ENCODE data around the gene KRTAP10-4.

DNA sequence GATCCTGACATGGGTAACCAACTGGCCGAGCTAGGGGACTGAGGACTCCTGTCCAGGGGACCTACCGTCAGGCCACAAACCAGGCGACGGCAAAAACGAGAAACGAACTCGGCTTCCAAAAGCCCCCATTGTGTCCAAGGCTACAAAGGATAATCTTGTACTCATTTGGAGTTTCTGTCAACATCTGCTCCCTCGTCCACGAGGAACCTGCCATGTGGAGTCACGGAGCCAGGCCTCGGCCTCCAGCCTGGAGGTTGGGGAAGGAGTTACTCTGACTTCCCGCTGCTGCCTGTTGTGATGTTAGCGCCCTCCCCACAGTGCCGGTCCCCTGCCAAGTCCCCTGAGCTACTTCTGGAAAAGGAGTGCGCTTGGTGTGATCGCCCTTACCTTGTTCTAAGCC is 40.8 kb upstream of the KRTAP10-4 start:
- TF ChIP-seq, protein P1, sequence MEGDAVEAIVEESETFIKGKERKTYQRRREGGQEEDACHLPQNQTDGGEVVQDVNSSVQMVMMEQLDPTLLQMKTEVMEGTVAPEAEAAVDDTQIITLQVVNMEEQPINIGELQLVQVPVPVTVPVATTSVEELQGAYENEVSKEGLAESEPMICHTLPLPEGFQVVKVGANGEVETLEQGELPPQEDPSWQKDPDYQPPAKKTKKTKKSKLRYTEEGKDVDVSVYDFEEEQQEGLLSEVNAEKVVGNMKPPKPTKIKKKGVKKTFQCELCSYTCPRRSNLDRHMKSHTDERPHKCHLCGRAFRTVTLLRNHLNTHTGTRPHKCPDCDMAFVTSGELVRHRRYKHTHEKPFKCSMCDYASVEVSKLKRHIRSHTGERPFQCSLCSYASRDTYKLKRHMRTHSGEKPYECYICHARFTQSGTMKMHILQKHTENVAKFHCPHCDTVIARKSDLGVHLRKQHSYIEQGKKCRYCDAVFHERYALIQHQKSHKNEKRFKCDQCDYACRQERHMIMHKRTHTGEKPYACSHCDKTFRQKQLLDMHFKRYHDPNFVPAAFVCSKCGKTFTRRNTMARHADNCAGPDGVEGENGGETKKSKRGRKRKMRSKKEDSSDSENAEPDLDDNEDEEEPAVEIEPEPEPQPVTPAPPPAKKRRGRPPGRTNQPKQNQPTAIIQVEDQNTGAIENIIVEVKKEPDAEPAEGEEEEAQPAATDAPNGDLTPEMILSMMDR (IDR thresholded peaks at IDR 0.05 in 2 of 3, conservative IDR thresholded peaks at IDR 0.05 in 1 of 3; ENCODE audit: borderline replicate concordance in 1 of 3, insufficient read depth in 1 of 3, low read depth in 2 of 3, low read length in 2 of 3): no peak
- no peak for TF ChIP-seq EZH2phosphoT487 (IDR thresholded peaks at IDR 0.05; ENCODE audit: borderline replicate concordance)
- TF ChIP-seq POLR2A (IDR thresholded peaks at IDR 0.05; ENCODE audit: borderline replicate concordance, extremely low read depth, insufficient read depth, insufficient read length): no peak
- no peak for TF ChIP-seq EZH2 (IDR thresholded peaks at IDR 0.05)
- TF ChIP-seq TCF7L2 (IDR thresholded peaks at IDR 0.05; ENCODE audit: borderline replicate concordance, extremely low read depth, insufficient read depth, insufficient read length): no peak
- TF ChIP-seq POLR2AphosphoS5 (IDR thresholded peaks at IDR 0.05; ENCODE audit: low read depth, low read length): no peak
- no peak for TF ChIP-seq SIN3A (IDR thresholded peaks at IDR 0.05; ENCODE audit: low read depth)
- TF ChIP-seq, protein P2, sequence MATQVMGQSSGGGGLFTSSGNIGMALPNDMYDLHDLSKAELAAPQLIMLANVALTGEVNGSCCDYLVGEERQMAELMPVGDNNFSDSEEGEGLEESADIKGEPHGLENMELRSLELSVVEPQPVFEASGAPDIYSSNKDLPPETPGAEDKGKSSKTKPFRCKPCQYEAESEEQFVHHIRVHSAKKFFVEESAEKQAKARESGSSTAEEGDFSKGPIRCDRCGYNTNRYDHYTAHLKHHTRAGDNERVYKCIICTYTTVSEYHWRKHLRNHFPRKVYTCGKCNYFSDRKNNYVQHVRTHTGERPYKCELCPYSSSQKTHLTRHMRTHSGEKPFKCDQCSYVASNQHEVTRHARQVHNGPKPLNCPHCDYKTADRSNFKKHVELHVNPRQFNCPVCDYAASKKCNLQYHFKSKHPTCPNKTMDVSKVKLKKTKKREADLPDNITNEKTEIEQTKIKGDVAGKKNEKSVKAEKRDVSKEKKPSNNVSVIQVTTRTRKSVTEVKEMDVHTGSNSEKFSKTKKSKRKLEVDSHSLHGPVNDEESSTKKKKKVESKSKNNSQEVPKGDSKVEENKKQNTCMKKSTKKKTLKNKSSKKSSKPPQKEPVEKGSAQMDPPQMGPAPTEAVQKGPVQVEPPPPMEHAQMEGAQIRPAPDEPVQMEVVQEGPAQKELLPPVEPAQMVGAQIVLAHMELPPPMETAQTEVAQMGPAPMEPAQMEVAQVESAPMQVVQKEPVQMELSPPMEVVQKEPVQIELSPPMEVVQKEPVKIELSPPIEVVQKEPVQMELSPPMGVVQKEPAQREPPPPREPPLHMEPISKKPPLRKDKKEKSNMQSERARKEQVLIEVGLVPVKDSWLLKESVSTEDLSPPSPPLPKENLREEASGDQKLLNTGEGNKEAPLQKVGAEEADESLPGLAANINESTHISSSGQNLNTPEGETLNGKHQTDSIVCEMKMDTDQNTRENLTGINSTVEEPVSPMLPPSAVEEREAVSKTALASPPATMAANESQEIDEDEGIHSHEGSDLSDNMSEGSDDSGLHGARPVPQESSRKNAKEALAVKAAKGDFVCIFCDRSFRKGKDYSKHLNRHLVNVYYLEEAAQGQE (IDR thresholded peaks at IDR 0.05; ENCODE audit: low read depth): no peak
